Measurements from ENCODE around the gene UBAP2L.
"Not testable (repeated sequence)": the region's sequence is repeated elsewhere in the genome, so short reads cannot be mapped to it uniquely, and the experiment has no call there.

The UBAP2L gene

DNA sequence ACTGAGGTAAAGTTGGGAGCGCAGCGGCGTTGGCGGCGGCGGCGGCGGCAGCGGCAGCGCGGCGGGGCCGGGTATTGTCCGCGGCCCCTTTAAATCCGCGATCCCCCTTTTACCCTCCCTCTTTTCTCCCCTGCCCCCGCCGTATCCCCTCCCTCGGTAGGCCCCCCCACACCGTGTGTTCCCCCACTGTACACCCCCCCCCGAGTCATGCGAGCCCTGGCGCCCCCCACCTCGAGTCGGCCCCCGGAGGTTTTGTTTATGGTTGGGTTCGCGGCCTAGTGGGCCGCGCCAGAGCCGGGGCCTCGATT is 169 bp downstream of the UBAP2L start:
- Histone ChIP-seq H3K4me3 (ENCODE audit: low read depth in 1 of 2, low read length in 2 of 2) (peak overlapping the region; percentile 76 to 87), H3K9ac (ENCODE audit: low read depth in 1 of 2, low read length in 2 of 2) (peak overlapping the region; percentile 78 to 87), H3K4me1 (ENCODE audit: control insufficient read depth in 1 of 2, insufficient read depth in 2 of 2, low read length in 2 of 2) (peaks cover 36 to 44% of the 10 kb centered on the region in 2 donors), H3K36me3 (ENCODE audit: control insufficient read depth in 1 of 2, insufficient read depth in 2 of 2, low read length in 2 of 2) (peaks cover 7 to 18% of the 10 kb centered on the region in 2 donors), H3K9me3 (ENCODE audit: control insufficient read depth in 1 of 2, low read length in 2 of 2) (no peaks in the 10 kb centered on the region), H3K27me3 (ENCODE audit: control insufficient read depth in 1 of 2, insufficient read depth in 2 of 2, low read length in 2 of 2) (no peaks in the 10 kb centered on the region), H3K27ac (ENCODE audit: low read depth, low read length) (peak overlapping the region; percentile 85)

DNA sequence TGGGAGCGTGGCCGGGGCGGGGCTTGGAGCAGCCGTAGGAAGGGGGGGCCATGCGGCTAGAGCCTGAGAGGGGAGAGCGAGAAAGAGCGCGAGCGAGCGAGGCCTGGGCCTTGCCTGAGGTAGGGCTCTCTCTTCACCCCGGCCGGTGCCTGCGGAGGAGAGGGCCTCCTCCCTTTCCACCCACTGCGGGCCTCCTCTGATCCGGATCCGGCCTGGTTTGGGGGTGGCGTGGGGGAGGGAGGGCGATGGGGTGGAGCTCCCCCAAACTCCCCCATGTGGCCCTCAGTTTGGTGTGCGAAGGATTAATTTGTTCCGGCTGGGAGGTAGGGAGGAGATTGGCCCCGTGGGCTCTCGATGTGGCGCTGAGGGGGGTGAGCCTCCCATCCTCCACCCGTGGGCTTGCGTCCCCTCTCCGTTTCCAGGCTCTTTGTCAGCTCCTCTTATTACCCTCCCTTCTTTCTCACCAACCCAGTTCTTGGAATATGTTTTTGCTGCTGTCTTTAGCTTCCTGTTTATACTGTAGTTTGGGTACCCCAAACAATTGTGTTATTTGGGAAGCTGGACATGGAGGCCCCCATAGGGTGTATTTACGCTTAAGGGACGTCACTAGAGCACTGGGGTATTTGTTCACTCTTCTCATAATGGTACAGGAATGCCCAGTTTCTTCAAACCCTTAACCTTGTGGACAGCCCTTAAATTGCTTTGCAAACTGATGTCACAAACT is 685 bp downstream of the UBAP2L start:
- no peaks in the 10 kb centered on the region for H3K9me3 ChIP-seq (ENCODE audit: control insufficient read depth in 1 of 2, low read length in 2 of 2)
- H3K9ac ChIP-seq (ENCODE audit: low read depth in 1 of 2, low read length in 2 of 2): peak overlapping the region; percentile 78 to 87
- no peaks in the 10 kb centered on the region for H3K27me3 ChIP-seq (ENCODE audit: control insufficient read depth in 1 of 2, insufficient read depth in 2 of 2, low read length in 2 of 2)
- H3K4me3 ChIP-seq (ENCODE audit: low read depth in 1 of 2, low read length in 2 of 2): peak overlapping the region; percentile 76 to 87
- H3K4me1 ChIP-seq (ENCODE audit: control insufficient read depth in 1 of 2, insufficient read depth in 2 of 2, low read length in 2 of 2): peaks cover 36 to 44% of the 10 kb centered on the region in 2 donors
- H3K36me3 ChIP-seq (ENCODE audit: control insufficient read depth in 1 of 2, insufficient read depth in 2 of 2, low read length in 2 of 2): peaks cover 11 to 19% of the 10 kb centered on the region in 2 donors
- H3K27ac ChIP-seq (ENCODE audit: low read depth, low read length): peak overlapping the region; percentile 85

DNA sequence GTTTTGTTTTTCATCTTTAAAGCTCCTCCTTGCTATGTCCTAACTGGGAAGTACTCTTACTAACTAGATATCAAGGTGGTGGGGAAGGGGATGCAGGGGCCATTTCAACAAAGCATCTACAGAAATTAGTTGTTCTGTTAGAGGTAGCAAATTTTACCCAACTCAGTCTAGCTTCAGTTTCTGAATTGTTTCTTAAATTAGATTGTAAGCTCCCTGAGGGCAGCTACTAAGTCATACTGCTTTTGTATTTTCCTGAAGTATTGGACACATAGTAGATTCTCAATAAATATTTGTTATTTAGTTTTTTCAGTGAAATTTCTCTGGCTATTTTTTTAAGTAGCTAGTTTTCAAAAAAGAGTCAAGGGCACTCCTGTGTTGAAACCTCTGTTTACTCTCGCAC is 1.8 kb downstream of the UBAP2L start:
- Histone ChIP-seq H3K4me3 (ENCODE audit: low read depth in 1 of 2, low read length in 2 of 2) (peak overlapping the region; percentile 76 to 87), H3K4me1 (ENCODE audit: control insufficient read depth in 1 of 2, insufficient read depth in 2 of 2, low read length in 2 of 2) (peaks cover 36 to 44% of the 10 kb centered on the region in 2 donors), H3K27me3 (ENCODE audit: control insufficient read depth in 1 of 2, insufficient read depth in 2 of 2, low read length in 2 of 2) (no peaks in the 10 kb centered on the region), H3K27ac (ENCODE audit: low read depth, low read length) (no peak overlapping the region), H3K9ac (ENCODE audit: low read depth in 1 of 2, low read length in 2 of 2) (peak overlapping the region in 1 of 2 donors; percentile 4), H3K36me3 (ENCODE audit: control insufficient read depth in 1 of 2, insufficient read depth in 2 of 2, low read length in 2 of 2) (peaks cover 19 to 25% of the 10 kb centered on the region in 2 donors), H3K9me3 (ENCODE audit: control insufficient read depth in 1 of 2, low read length in 2 of 2) (no peaks in the 10 kb centered on the region)

DNA sequence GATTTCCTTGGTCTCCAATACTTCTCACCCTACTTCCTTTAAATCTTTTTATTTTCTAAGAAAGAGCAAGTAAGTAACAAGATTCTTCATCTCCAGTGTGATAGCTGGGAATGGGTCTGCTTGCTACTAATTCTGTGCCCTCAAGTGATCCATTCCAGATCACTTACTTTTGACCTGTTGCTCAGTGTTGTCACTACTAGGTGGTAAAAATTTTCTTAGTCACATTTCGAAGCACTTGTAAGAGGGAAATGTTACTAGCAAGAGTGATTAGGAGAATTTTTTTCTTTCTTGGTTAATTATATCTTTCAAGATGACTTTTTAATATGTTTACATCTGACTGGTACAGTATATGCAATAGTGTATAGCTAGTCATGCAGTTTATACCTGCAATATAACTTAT is 2.2 kb downstream of the UBAP2L start:
- Histone ChIP-seq H3K4me3 (ENCODE audit: low read depth in 1 of 2, low read length in 2 of 2) (no peak overlapping the region), H3K36me3 (ENCODE audit: control insufficient read depth in 1 of 2, insufficient read depth in 2 of 2, low read length in 2 of 2) (peaks cover 22 to 25% of the 10 kb centered on the region in 2 donors), H3K4me1 (ENCODE audit: control insufficient read depth in 1 of 2, insufficient read depth in 2 of 2, low read length in 2 of 2) (peaks cover 33 to 43% of the 10 kb centered on the region in 2 donors), H3K27me3 (ENCODE audit: control insufficient read depth in 1 of 2, insufficient read depth in 2 of 2, low read length in 2 of 2) (no peaks in the 10 kb centered on the region), H3K9me3 (ENCODE audit: control insufficient read depth in 1 of 2, low read length in 2 of 2) (no peaks in the 10 kb centered on the region), H3K27ac (ENCODE audit: low read depth, low read length) (no peak overlapping the region), H3K9ac (ENCODE audit: low read depth in 1 of 2, low read length in 2 of 2) (no peak overlapping the region)

DNA sequence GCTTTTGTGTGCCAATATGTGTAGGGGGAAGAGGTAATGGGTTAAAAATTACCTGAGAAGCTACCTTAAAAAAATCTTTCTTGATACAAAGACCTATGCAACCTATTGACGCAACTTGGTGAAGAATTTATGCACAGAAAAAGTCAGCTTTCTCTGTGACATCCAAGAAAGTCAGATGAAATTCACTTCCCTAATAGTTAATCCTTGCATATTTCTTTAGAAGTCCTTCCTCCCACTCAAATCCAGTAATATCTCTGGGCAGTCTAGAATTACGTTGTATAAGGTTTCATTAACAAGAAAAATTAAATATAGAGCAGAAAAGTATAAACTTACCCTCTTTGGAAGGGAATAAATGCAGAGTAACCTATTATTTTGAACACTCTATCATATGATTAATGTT is 2.9 kb downstream of the UBAP2L start:
- no peak overlapping the region for H3K27ac ChIP-seq (ENCODE audit: low read depth, low read length)
- no peak overlapping the region for H3K9ac ChIP-seq (ENCODE audit: low read depth in 1 of 2, low read length in 2 of 2)
- no peaks in the 10 kb centered on the region for H3K27me3 ChIP-seq (ENCODE audit: control insufficient read depth in 1 of 2, insufficient read depth in 2 of 2, low read length in 2 of 2)
- no peaks in the 10 kb centered on the region for H3K9me3 ChIP-seq (ENCODE audit: control insufficient read depth in 1 of 2, low read length in 2 of 2)
- peaks cover 26 to 36% of the 10 kb centered on the region in 2 donors for H3K4me1 ChIP-seq (ENCODE audit: control insufficient read depth in 1 of 2, insufficient read depth in 2 of 2, low read length in 2 of 2)
- no peak overlapping the region for H3K4me3 ChIP-seq (ENCODE audit: low read depth in 1 of 2, low read length in 2 of 2)
- H3K36me3 ChIP-seq (ENCODE audit: control insufficient read depth in 1 of 2, insufficient read depth in 2 of 2, low read length in 2 of 2): peaks cover 20 to 23% of the 10 kb centered on the region in 2 donors

DNA sequence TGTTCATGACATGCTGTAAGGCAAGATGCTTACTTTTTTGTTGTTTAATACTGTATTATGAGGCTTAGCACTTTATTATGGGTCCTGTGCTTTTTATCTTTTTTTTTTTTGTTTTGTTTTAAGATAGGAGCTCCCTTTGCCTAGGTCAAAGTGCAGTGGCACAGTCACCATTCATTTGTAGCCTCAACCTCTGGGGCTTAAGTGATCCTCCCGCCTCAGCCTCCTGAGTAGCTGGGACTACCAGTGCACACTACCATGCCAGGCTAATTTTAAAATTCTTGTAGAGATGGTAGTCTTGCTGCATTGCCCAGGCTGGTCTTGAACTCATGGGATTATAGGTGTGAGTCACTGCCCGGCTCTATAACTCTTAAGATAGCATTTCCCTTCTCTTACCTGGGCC is 4.6 kb downstream of the UBAP2L start:
- H3K27me3 ChIP-seq (ENCODE audit: control insufficient read depth in 1 of 2, insufficient read depth in 2 of 2, low read length in 2 of 2): no peaks in the 10 kb centered on the region
- no peaks in the 10 kb centered on the region for H3K9me3 ChIP-seq (ENCODE audit: control insufficient read depth in 1 of 2, low read length in 2 of 2)
- H3K36me3 ChIP-seq (ENCODE audit: control insufficient read depth in 1 of 2, insufficient read depth in 2 of 2, low read length in 2 of 2): peaks cover 24 to 36% of the 10 kb centered on the region in 2 donors
- no peak overlapping the region for H3K4me3 ChIP-seq (ENCODE audit: low read depth in 1 of 2, low read length in 2 of 2)
- no peak overlapping the region for H3K27ac ChIP-seq (ENCODE audit: low read depth, low read length)
- no peak overlapping the region for H3K9ac ChIP-seq (ENCODE audit: low read depth in 1 of 2, low read length in 2 of 2)
- peaks cover 15 to 25% of the 10 kb centered on the region in 2 donors for H3K4me1 ChIP-seq (ENCODE audit: control insufficient read depth in 1 of 2, insufficient read depth in 2 of 2, low read length in 2 of 2)

DNA sequence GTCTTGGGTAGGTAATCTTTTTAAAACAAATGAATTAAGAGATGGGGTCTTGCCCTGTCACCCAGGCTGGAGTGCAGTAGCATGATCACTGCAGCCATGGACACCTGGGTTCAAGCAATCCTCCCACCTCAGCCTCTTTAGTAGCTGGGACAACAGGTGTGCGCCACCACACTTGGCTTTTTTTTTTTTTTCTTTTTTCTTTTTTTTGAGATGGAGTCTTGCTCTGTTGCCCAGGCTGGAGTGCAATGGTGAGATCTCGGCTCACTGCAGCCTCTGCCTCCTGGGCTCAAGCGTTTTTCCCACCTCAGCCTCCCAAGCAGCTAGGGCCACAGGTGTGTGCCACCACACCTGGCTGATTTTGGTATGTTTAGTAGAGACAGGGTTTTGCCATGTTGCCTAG is 10.4 kb downstream of the UBAP2L start:
- H3K9me3 ChIP-seq (ENCODE audit: control insufficient read depth in 1 of 2, low read length in 2 of 2); H3K4me1 ChIP-seq (ENCODE audit: control insufficient read depth in 1 of 2, insufficient read depth in 2 of 2, low read length in 2 of 2); H3K4me3 ChIP-seq (ENCODE audit: low read depth in 1 of 2, low read length in 2 of 2); H3K9ac ChIP-seq (ENCODE audit: low read depth in 1 of 2, low read length in 2 of 2); H3K27me3 ChIP-seq (ENCODE audit: control insufficient read depth in 1 of 2, insufficient read depth in 2 of 2, low read length in 2 of 2); H3K27ac ChIP-seq (ENCODE audit: low read depth, low read length): not testable (repeated sequence)
- peaks cover 35 to 74% of the 10 kb centered on the region in 2 donors for H3K36me3 ChIP-seq (ENCODE audit: control insufficient read depth in 1 of 2, insufficient read depth in 2 of 2, low read length in 2 of 2)

DNA sequence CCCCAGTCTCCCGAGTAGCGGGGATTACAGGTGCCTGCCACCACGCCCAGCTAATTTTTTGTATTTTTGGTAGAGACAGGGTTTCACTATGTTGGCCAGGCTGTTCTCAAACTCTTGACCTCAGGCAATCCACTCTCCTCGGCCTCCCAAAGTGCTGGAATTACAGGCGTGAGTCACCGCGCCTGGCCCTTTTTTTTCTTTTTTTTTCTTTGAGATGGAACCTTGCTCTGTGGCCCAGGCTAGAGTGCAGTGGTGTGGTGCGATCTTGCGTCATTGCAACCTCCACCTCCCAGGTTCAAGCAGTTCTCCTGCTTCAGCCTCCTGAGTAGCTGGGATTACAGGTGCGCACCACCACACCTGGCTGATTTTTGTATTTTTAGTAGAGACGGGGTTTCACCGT is 12.4 kb downstream of the UBAP2L start:
- H3K9ac ChIP-seq (ENCODE audit: low read depth in 1 of 2, low read length in 2 of 2); H3K9me3 ChIP-seq (ENCODE audit: control insufficient read depth in 1 of 2, low read length in 2 of 2); H3K4me1 ChIP-seq (ENCODE audit: control insufficient read depth in 1 of 2, insufficient read depth in 2 of 2, low read length in 2 of 2); H3K4me3 ChIP-seq (ENCODE audit: low read depth in 1 of 2, low read length in 2 of 2); H3K27ac ChIP-seq (ENCODE audit: low read depth, low read length); H3K27me3 ChIP-seq (ENCODE audit: control insufficient read depth in 1 of 2, insufficient read depth in 2 of 2, low read length in 2 of 2): not testable (repeated sequence)
- peaks cover 25 to 79% of the 10 kb centered on the region in 2 donors for H3K36me3 ChIP-seq (ENCODE audit: control insufficient read depth in 1 of 2, insufficient read depth in 2 of 2, low read length in 2 of 2)

DNA sequence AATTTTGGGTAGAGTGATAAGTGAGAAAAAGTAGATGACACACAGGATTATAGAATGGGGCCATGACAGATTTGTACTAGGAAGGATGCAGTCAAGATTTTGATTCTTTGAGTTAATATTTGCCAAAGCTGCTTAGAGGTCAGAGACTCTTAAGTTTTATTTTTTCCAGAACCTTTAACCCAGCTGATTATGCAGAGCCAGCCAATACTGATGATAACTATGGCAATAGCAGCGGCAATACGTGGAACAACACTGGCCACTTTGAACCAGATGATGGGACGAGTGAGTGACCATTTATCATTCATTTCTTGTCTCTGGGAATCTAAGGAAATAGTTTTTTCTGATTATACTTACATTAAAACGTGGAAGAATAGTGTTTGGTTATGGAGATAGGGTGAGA is 16.1 kb downstream of the UBAP2L start:
- H3K4me3 ChIP-seq (ENCODE audit: low read depth in 1 of 2, low read length in 2 of 2): no peak overlapping the region
- H3K27me3 ChIP-seq (ENCODE audit: control insufficient read depth in 1 of 2, insufficient read depth in 2 of 2, low read length in 2 of 2): no peaks in the 10 kb centered on the region
- no peak overlapping the region for H3K27ac ChIP-seq (ENCODE audit: low read depth, low read length)
- H3K9ac ChIP-seq (ENCODE audit: low read depth in 1 of 2, low read length in 2 of 2): no peak overlapping the region
- no peaks in the 10 kb centered on the region for H3K9me3 ChIP-seq (ENCODE audit: control insufficient read depth in 1 of 2, low read length in 2 of 2)
- H3K4me1 ChIP-seq (ENCODE audit: control insufficient read depth in 1 of 2, insufficient read depth in 2 of 2, low read length in 2 of 2): no peaks in the 10 kb centered on the region
- peaks cover 22 to 73% of the 10 kb centered on the region in 2 donors for H3K36me3 ChIP-seq (ENCODE audit: control insufficient read depth in 1 of 2, insufficient read depth in 2 of 2, low read length in 2 of 2)

DNA sequence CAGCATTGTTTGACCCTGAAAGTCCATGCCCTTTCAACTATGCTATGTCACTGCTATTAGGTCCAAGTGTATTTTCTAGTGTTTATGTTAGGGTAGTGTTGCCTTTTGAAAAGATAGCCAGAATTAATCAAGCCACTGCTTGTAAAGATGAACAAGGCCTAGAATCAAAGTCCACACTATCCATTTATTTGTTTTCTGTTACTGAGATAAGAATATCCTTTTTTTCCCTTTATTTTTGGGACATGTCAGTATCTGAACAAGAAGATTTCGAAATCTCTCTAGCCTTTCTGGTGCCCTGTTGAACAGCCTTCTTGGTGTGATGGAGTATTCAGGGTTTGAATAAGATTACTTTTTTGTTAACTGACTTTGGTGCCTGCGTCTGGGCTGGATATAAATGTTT is 16.7 kb downstream of the UBAP2L start:
- no peaks in the 10 kb centered on the region for H3K9me3 ChIP-seq (ENCODE audit: control insufficient read depth in 1 of 2, low read length in 2 of 2)
- H3K4me1 ChIP-seq (ENCODE audit: control insufficient read depth in 1 of 2, insufficient read depth in 2 of 2, low read length in 2 of 2): no peaks in the 10 kb centered on the region
- no peak overlapping the region for H3K4me3 ChIP-seq (ENCODE audit: low read depth in 1 of 2, low read length in 2 of 2)
- H3K27ac ChIP-seq (ENCODE audit: low read depth, low read length): no peak overlapping the region
- peaks cover 26 to 74% of the 10 kb centered on the region in 2 donors for H3K36me3 ChIP-seq (ENCODE audit: control insufficient read depth in 1 of 2, insufficient read depth in 2 of 2, low read length in 2 of 2)
- H3K27me3 ChIP-seq (ENCODE audit: control insufficient read depth in 1 of 2, insufficient read depth in 2 of 2, low read length in 2 of 2): no peaks in the 10 kb centered on the region
- no peak overlapping the region for H3K9ac ChIP-seq (ENCODE audit: low read depth in 1 of 2, low read length in 2 of 2)

Data from duodenal mucosa (tissue), 2 donors.